HFFc6 (cell line): ENCODE data around the gene HHIPL1. TPM values are rescaled to one million over a fixed set of nuclear protein-coding genes. Genes with fewer than 3 reads are reported as not detected.

Source experiments
- DNase-seq: peaks from one replicate; pipeline ENCODE4 v3.0.0-alpha.2; 2018
- H3K27ac Mint-ChIP-seq: 2 replicates; pipeline ENCODE4 v1.8.0; 2020; ENCODE audit warnings: mild to moderate bottlenecking, mixed read lengths
- H3K27me3 Mint-ChIP-seq: 2 replicates; pipeline ENCODE4 v1.8.0; 2021; ENCODE audit warnings: mild to moderate bottlenecking, moderate library complexity, mixed read lengths; ENCODE audit not compliant: insufficient read depth
- H3K36me3 Mint-ChIP-seq: 2 replicates; pipeline ENCODE4 v1.8.0; 2021; ENCODE audit warnings: low read depth, mixed read lengths
- H3K4me1 Mint-ChIP-seq: 2 replicates; pipeline ENCODE4 v1.8.0; 2020; ENCODE audit warnings: low read depth, mixed read lengths
- H3K4me3 Mint-ChIP-seq: 2 replicates; pipeline ENCODE4 v1.8.0; 2020; ENCODE audit warnings: mild to moderate bottlenecking, moderate library complexity, mixed read lengths
- H3K9me3 Mint-ChIP-seq: 2 replicates; pipeline ENCODE4 v1.8.0; 2020; ENCODE audit warnings: mild to moderate bottlenecking, mixed read lengths
- CTCF ChIP-seq: fragments of 200-600 bp; sonication (generic); IDR thresholded peaks from 2 replicates; pipeline ENCODE4 v1.5.0; 2021; ENCODE audit warnings: antibody characterized with exemption, mild to moderate bottlenecking
- total RNA-seq, 6 experiments: library from RNA; stranded (reverse); fragmentation: NEBNext Ultra II Directional; extraction: Animal tissue kit (Norgen Biotek cat#: 25700); gene quantifications; 2 replicates in 1 of 6; 3 replicates in 5 of 6; pipeline ENCODE4 v1.2.3, GENCODE V29; 2021

Gene HHIPL1
- total RNA-seq, 6 experiments from 2014 or later = 0.99 to 2.8 (median 1.3) TPM

GRCh38 chr14:99703381-99703780 is 58.5 kb downstream of the HHIPL1 start:
- no peak overlapping the region for H3K27ac Mint-ChIP-seq
- H3K9me3 Mint-ChIP-seq = peaks cover 22% of the 10 kb centered on the region
- H3K4me1 Mint-ChIP-seq = no peaks in the 10 kb centered on the region
- H3K36me3 Mint-ChIP-seq = peaks cover 10% of the 10 kb centered on the region
- peaks cover 7% of the 10 kb centered on the region for H3K27me3 Mint-ChIP-seq
- H3K4me3 Mint-ChIP-seq = no peak overlapping the region
- TF ChIP-seq CTCF = no peak
- no peak for DNase-seq

- DNase-seq = no peak
- H3K9me3 Mint-ChIP-seq = peaks cover 22% of the 10 kb centered on the region
- H3K4me3 Mint-ChIP-seq = no peak overlapping the region
- TF ChIP-seq CTCF = no peak
- H3K36me3 Mint-ChIP-seq = peaks cover 10% of the 10 kb centered on the region
- no peak overlapping the region for H3K27ac Mint-ChIP-seq
- H3K27me3 Mint-ChIP-seq = peaks cover 3% of the 10 kb centered on the region; the same call in 1 of the 2 replicates
- no peaks in the 10 kb centered on the region for H3K4me1 Mint-ChIP-seq
These were observed 59.1 kb downstream of the HHIPL1 start for GRCh38 chr14:99704037-99704436.

GRCh38 chr14:99706107-99706900 is 61.4 kb downstream of the HHIPL1 start:
- Mint-ChIP-seq H3K36me3 (peaks cover 10% of the 10 kb centered on the region), H3K4me3 (no peak overlapping the region), H3K9me3 (peaks cover 22% of the 10 kb centered on the region), H3K27me3 (no peaks in the 10 kb centered on the region), H3K27ac (no peak overlapping the region), H3K4me1 (no peaks in the 10 kb centered on the region)
- no peak for TF ChIP-seq CTCF
- DNase-seq = no peak

DNA sequence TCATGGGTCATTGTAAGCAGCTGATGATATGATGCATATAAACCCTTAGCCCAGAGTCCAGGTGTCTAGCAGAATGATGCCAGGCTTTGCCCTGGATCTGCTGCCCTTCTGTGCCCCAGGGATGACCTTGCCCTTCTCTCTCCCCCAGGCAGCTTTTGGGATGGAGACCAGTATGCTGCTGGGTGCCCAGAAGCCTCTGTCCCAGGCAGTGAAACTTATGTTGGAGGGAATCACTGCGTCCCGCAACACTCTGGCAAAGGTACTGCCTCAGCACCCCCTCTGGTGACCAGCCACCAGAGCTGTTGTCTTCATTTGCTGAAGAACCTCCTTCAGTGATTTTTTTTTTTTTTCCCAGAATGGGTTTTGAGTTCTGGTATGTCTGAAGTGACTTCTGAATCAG is 62.5 kb downstream of the HHIPL1 start:
- H3K4me3 Mint-ChIP-seq = no peak overlapping the region
- peaks cover 12% of the 10 kb centered on the region for H3K36me3 Mint-ChIP-seq
- H3K27ac Mint-ChIP-seq = no peak overlapping the region
- DNase-seq = no peak
- no peaks in the 10 kb centered on the region; the same call in 1 of the 2 replicates for H3K27me3 Mint-ChIP-seq
- no peak for TF ChIP-seq CTCF
- peaks cover 28% of the 10 kb centered on the region for H3K9me3 Mint-ChIP-seq
- no peaks in the 10 kb centered on the region for H3K4me1 Mint-ChIP-seq

GRCh38 chr14:99707921-99708320 is 63.0 kb downstream of the HHIPL1 start:
- no peak overlapping the region for H3K4me3 Mint-ChIP-seq
- H3K9me3 Mint-ChIP-seq = peaks cover 30% of the 10 kb centered on the region
- no peaks in the 10 kb centered on the region; the same call in 1 of the 2 replicates for H3K27me3 Mint-ChIP-seq
- TF ChIP-seq CTCF = no peak
- no peak overlapping the region for H3K27ac Mint-ChIP-seq
- H3K36me3 Mint-ChIP-seq = peaks cover 15% of the 10 kb centered on the region
- DNase-seq = no peak
- no peaks in the 10 kb centered on the region for H3K4me1 Mint-ChIP-seq
